ENCODE measurements around the gene HIGD2A.

Gene HIGD2A

DNA sequence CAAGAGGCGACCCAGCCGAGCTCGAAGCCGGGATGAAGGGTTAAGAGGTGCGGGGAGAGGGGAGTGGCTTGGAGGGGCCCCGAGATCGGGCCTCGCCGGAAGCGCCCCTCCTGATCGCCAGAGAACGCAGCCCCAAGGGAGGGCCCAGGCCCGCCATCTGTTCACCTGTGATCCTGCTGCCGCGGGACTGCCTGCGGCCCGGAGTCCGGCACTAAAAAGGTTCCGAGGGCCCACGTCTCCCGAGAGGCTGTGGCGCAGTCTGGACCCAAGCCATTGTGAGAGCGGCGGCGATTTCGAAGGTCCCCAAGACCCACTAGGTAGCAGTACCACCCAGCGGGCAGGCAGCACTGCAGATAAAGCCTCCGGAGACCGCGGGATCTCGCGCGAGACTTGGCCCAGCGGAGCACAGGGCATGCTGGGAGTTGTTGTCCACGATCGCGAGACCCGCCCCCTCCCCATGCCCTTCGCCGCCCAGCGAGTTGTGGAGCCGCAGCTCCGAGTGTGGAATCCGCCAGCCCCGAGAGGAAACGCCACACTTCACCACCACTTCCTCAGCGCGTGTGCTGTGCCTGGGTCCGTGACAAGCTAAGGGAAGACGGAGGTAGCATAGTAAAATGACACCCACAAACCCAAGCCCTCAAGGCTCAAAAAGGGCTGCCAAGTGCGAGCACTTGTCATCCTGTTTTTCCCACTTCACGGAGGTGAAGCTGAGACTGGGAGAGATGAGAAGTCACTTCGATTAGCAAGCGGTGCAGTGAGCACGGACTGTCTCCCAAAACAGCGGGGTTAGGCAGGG, 26.9 kb upstream of the HIGD2A start, which contains the start of gene KIAA1191:
KIAA1191 (minus strand) TSS at position 328 of the 796 bp plus-strand sequence. CDS start 2,256 bp downstream, outside the sequence.
- TF ChIP-seq, protein P1, sequence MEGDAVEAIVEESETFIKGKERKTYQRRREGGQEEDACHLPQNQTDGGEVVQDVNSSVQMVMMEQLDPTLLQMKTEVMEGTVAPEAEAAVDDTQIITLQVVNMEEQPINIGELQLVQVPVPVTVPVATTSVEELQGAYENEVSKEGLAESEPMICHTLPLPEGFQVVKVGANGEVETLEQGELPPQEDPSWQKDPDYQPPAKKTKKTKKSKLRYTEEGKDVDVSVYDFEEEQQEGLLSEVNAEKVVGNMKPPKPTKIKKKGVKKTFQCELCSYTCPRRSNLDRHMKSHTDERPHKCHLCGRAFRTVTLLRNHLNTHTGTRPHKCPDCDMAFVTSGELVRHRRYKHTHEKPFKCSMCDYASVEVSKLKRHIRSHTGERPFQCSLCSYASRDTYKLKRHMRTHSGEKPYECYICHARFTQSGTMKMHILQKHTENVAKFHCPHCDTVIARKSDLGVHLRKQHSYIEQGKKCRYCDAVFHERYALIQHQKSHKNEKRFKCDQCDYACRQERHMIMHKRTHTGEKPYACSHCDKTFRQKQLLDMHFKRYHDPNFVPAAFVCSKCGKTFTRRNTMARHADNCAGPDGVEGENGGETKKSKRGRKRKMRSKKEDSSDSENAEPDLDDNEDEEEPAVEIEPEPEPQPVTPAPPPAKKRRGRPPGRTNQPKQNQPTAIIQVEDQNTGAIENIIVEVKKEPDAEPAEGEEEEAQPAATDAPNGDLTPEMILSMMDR (IDR thresholded peaks at IDR 0.05; ENCODE audit: borderline replicate concordance, insufficient read depth, low read depth, low read length), result no peak

DNA sequence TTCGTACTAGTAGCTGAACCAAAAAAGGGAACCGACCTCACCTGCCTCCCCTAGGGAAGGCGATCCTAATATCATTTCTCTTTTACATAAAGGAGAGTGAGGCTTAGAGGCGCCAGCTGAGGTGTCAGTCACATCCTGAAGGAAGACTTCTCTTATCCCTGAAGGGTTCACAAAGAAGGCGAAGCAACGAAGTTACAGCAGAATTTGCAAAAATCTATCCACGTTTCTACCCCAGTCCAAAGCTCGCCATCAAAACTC, 26.4 kb upstream of the HIGD2A start:
- TF ChIP-seq, protein P1 (IDR thresholded peaks at IDR 0.05; ENCODE audit: borderline replicate concordance, insufficient read depth, low read depth, low read length), result no peak
- peak overlapping the region; percentile 69 for H3K4me3 ChIP-seq (ENCODE audit: low read depth, low read length)

More for the DNA sequence above, 26.9 kb upstream of the HIGD2A start, which contains the start of gene KIAA1191:
- H3K4me3 ChIP-seq (ENCODE audit: low read depth, low read length), result peak within 1 kb of the TSS; percentile 69

DNA sequence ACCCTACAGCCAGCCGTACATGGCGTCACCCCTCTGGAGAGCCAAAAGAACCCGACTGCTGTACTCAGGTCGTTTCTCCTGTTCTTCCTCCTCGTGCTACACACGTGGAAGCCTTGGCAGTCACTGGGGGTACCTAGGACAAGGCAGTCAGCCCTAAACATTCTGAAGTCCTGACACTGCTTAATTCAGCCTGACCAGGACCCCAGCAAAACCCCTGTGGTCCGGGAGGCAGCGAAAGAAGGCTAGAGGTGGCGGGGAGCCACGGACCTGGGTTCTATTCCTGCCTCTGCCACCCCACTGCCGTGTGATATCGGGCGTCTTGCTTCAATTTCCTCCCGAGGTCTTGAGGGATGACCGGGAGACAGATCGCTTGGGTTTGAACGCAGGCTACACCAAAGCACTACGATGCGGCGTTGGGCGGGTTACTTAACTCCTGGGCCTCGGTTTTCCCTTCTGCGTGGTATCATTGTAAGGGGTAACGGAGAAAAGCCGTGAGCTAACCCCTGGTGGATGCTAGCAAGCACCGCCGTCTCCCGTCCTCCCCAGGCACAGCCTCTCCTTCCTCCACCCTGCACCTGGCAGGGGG, 23.7 kb upstream of the HIGD2A start:
- TF ChIP-seq, protein P1 (IDR thresholded peaks at IDR 0.05; ENCODE audit: borderline replicate concordance, insufficient read depth, low read depth, low read length), result 0 out of 2 replicates have a peak, but pooled peaks have one; percentile 6
- peak overlapping the region; percentile 86 for H3K4me3 ChIP-seq (ENCODE audit: low read depth, low read length)

GRCh38 chr5:176365351-176366231, 23.0 kb upstream of the HIGD2A start, which contains the start of gene ARL10:
Gene ARL10 (plus strand): TSS chr5:176365487. CDS start chr5:176365564, 77 bp downstream.
- H3K4me3 ChIP-seq (ENCODE audit: low read depth, low read length), result peak within 1 kb of the TSS; percentile 86
- TF ChIP-seq, protein P1 (IDR thresholded peaks at IDR 0.05; ENCODE audit: borderline replicate concordance, insufficient read depth, low read depth, low read length), result no peak

DNA sequence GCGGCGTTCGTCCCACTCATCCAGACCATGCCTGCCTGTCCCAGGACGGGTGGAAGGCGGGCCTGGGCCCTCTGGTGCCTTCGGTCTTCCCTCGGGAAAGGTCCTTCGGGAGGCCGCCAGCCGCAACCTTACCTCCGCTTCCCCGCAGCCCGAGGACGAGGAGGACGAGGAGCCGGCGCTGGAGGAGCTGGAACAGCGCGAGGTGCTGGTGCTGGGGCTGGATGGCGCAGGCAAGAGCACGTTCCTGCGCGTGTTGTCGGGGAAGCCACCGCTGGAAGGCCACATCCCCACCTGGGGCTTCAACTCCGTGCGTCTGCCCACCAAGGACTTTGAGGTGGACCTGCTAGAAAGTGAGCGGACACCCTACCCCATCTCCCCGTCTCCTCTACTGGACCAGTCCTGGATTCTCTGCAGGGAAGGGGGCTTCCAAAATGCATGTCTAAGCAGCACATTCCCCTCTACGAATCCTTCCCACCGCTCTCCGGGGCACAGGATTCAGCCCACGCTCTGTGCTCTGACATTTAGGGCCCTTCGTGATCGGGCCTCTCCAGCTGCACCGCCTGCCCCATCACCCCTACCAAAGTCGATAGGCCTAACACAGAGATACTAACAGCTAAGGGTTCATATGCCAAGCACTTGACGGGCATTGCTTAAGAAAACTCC, 22.2 kb upstream of the HIGD2A start:
- TF ChIP-seq, protein P1 (IDR thresholded peaks at IDR 0.05; ENCODE audit: borderline replicate concordance, insufficient read depth, low read depth, low read length), result no peak
- peak overlapping the region; percentile 86 for H3K4me3 ChIP-seq (ENCODE audit: low read depth, low read length)

GRCh38 chr5:176368726-176369125, 19.8 kb upstream of the HIGD2A start:
- H3K4me3 ChIP-seq (ENCODE audit: low read depth, low read length), result no peak overlapping the region
- TF ChIP-seq, protein P1 (IDR thresholded peaks at IDR 0.05; ENCODE audit: borderline replicate concordance, insufficient read depth, low read depth, low read length), result no peak
